Measurements from ENCODE around the gene VPS41. TPM values are rescaled to one million over a fixed set of nuclear protein-coding genes. Genes with fewer than 3 reads are reported as not detected.

The VPS41 gene
- total RNA-seq, 1 experiment from 2014 or later: 92.3 TPM

- no TSS peak for BruUV-seq (replicated peaks)
Observed at GRCh38 chr7:38934051-38934450, 25.1 kb upstream of the VPS41 start.

GRCh38 chr7:38932509-38933168 is 23.6 kb upstream of the VPS41 start:
- H3K27ac ChIP-seq: no peak overlapping the region
- no peaks in the 10 kb centered on the region for H3K36me3 ChIP-seq (ENCODE audit: low read depth)
- H3K9me3 ChIP-seq (ENCODE audit: insufficient read depth, low read depth): no peaks in the 10 kb centered on the region
- H3K27me3 ChIP-seq (ENCODE audit: insufficient read depth, low read depth): peaks cover 5% of the 10 kb centered on the region; the same call in 1 of the 2 replicates
- no peaks in the 10 kb centered on the region for H4K20me1 ChIP-seq (ENCODE audit: insufficient read depth)
- peak overlapping the region; percentile 17; the same call in 1 of the 2 replicates for H3K4me2 ChIP-seq
- H3K4me1 ChIP-seq (replicated peaks; ENCODE audit: insufficient read depth): peaks cover 14% of the 10 kb centered on the region
- CTCF ChIA-PET: no interaction called here
- POLR2A ChIA-PET (ENCODE audit: unreplicated experiment): no interaction called here
- intact Hi-C loops (cut with micrococcal nuclease; ENCODE audit: unreplicated experiment): loop anchor here (1.0 to 5.0 kb wide), 3 partner anchors 135 to 588 kb away; no protein-coding TSS in a partner anchor
- H3K79me2 ChIP-seq (ENCODE audit: low read depth): no peaks in the 10 kb centered on the region
- DNase-seq: peak; percentile 52 to 58
- no peak overlapping the region for H3K4me3 ChIP-seq
- no peaks in the 10 kb centered on the region for H3F3A ChIP-seq (ENCODE audit: insufficient read depth, low read depth)
- H2AFZ ChIP-seq: no peak overlapping the region
- H3K9me2 ChIP-seq (ENCODE audit: insufficient read depth): no peaks in the 10 kb centered on the region
- BruUV-seq (replicated peaks): no TSS peak
- TF ChIP-seq EZH2 (IDR thresholded peaks at IDR 0.05; ENCODE audit: low read depth): no peak
- TF ChIP-seq CTCF (conservative IDR thresholded peaks at IDR 0.05): peak; percentile 98

More at GRCh38 chr7:38934051-38934450, 25.1 kb upstream of the VPS41 start:
- intact Hi-C loops (cut with micrococcal nuclease; ENCODE audit: unreplicated experiment): loop anchor here (5.0 kb wide), 1 partner anchor 533 kb away; no protein-coding TSS in a partner anchor
- no peak overlapping the region for H3K4me3 ChIP-seq
- no peak overlapping the region for H3K27ac ChIP-seq
- POLR2A ChIA-PET (ENCODE audit: unreplicated experiment): no interaction called here
- no peaks in the 10 kb centered on the region for H3F3A ChIP-seq (ENCODE audit: insufficient read depth, low read depth)
- H3K79me2 ChIP-seq (ENCODE audit: low read depth): no peaks in the 10 kb centered on the region
- DNase-seq: no peak
- H2AFZ ChIP-seq: no peak overlapping the region
- H4K20me1 ChIP-seq (ENCODE audit: insufficient read depth): no peaks in the 10 kb centered on the region
- H3K36me3 ChIP-seq (ENCODE audit: low read depth): no peaks in the 10 kb centered on the region
- H3K9me3 ChIP-seq (ENCODE audit: insufficient read depth, low read depth): no peaks in the 10 kb centered on the region
- TF ChIP-seq EZH2 (IDR thresholded peaks at IDR 0.05; ENCODE audit: low read depth) (no peak), CTCF (conservative IDR thresholded peaks at IDR 0.05) (no peak)
- H3K9me2 ChIP-seq (ENCODE audit: insufficient read depth): no peaks in the 10 kb centered on the region
- CTCF ChIA-PET: no interaction called here
- peaks cover 16% of the 10 kb centered on the region; the same call in 1 of the 2 replicates for H3K27me3 ChIP-seq (ENCODE audit: insufficient read depth, low read depth)
- peaks cover 14% of the 10 kb centered on the region for H3K4me1 ChIP-seq (replicated peaks; ENCODE audit: insufficient read depth)
- H3K4me2 ChIP-seq: peak overlapping the region; percentile 40

- no peaks in the 10 kb centered on the region for H3K36me3 ChIP-seq (ENCODE audit: low read depth)
- no peak overlapping the region for H3K27ac ChIP-seq
- no TSS peak for BruUV-seq (replicated peaks)
- no peaks in the 10 kb centered on the region for H3K27me3 ChIP-seq (ENCODE audit: insufficient read depth, low read depth)
- H3K9me3 ChIP-seq (ENCODE audit: insufficient read depth, low read depth): no peaks in the 10 kb centered on the region
- intact Hi-C loops (cut with micrococcal nuclease; ENCODE audit: unreplicated experiment): loop anchor here (5.0 kb wide), 1 partner anchor 538 kb away; no protein-coding TSS in a partner anchor
- H3K4me1 ChIP-seq (replicated peaks; ENCODE audit: insufficient read depth): peaks cover 10% of the 10 kb centered on the region
- no peaks in the 10 kb centered on the region for H3K9me2 ChIP-seq (ENCODE audit: insufficient read depth)
- no peaks in the 10 kb centered on the region for H3K79me2 ChIP-seq (ENCODE audit: low read depth)
- POLR2A ChIA-PET (ENCODE audit: unreplicated experiment): no interaction called here
- H3K4me2 ChIP-seq: no peak overlapping the region
- no peaks in the 10 kb centered on the region for H3F3A ChIP-seq (ENCODE audit: insufficient read depth, low read depth)
- no peak for DNase-seq
- no peak overlapping the region for H3K4me3 ChIP-seq
- CTCF ChIA-PET: no interaction called here
- no peak overlapping the region for H2AFZ ChIP-seq
- no peaks in the 10 kb centered on the region for H4K20me1 ChIP-seq (ENCODE audit: insufficient read depth)
- no peak for TF ChIP-seq EZH2 (IDR thresholded peaks at IDR 0.05; ENCODE audit: low read depth)
- TF ChIP-seq CTCF (conservative IDR thresholded peaks at IDR 0.05): no peak
Observed at GRCh38 chr7:38929460-38930171, 20.6 kb upstream of the VPS41 start.

All from PC-9 (cell line).